GM18526 (cell line): Measurements from ENCODE around the gene THADA.

Source experiments
- POLR2A ChIP-seq: IDR thresholded peaks from 3 replicates; pipeline ENCODE4 v1.6.1; 2011; ENCODE audit not compliant: insufficient read length; ENCODE audit errors: extremely low read depth

Gene THADA

DNA sequence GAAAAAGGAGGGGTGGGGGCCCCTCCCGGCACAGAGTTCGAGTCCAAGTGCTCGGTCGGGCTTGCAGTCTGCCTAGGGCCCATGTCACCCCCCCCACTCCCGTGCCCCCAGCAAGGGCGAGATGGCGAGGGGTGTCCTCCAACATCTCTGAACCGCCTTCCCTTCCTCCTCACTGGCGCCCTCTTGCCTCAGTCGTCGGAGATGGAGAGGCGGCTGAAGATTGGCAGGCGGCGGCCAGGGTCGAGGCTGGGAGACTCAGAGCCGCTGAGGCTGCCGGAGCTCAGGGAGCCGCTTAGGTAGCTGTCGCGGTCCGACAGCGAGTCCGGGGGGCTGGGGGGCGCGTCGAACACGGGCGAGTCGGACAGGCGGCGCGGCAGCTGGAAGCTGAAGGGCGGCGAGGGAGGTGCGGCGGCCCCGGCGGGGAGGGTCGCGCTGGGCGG is 371.7 kb downstream of the THADA start:
- TF ChIP-seq POLR2A, result peak; percentile 45

DNA sequence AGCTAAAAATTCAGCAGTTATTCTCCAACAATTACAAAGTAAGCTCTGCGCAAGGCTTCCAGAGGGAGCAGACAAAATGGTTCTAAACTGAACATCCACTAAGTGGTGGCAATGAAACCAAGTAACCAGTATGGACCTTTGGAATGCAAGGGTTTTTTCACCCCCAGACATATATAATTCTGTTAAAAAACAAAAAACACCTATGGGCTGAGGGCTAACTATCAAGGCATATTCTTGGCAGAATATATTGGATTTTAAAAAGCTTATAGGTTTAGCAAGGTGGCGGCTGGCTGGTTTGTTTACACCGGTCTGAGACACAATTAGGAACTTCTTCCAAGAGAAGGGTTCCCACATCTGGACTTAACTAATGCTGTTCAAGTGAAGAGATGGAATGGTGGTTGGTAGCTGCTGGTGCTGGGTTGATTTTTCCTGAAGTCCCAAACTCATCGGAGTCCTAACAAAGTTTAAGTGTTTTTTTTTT is 372.3 kb downstream of the THADA start:
- TF ChIP-seq POLR2A, result no peak

DNA sequence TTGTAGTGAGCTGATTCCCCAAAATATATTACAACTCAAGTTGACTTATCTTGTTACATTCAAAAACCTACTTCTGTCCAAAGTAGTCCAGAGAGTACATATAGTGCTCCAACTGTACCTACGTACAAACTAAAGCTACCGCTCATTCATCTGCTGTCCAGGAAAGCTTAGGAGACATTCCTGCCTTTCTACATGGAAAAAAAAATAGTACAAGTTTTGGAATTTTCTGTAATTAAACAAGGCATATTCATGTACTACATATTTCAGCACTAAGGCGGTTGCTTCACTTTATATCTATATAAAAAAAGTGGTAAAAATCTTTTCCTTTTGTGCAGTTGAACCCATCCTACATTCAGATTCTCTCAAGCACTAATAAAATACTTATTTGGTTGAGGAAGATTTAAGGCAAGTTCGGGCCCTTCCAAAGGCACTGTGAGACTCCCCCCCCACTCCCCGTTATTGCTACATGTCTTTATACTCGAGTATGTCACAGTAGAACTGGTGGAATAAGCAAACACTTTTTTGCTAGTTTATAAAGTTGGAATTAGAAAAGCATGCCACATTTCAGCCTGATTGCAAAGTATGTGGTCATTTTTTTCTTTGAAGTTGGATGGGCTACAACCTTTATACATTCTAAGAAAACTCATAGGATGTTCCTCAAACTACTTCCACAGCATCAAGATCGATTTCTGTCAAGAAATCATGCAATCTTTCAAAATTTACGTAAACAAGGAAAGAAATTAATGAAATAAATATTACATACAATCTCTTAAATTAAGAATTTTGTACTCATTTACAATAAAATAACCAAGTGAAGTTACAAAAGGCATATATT is 373.1 kb downstream of the THADA start:
- TF ChIP-seq POLR2A, result peak; percentile 4

DNA sequence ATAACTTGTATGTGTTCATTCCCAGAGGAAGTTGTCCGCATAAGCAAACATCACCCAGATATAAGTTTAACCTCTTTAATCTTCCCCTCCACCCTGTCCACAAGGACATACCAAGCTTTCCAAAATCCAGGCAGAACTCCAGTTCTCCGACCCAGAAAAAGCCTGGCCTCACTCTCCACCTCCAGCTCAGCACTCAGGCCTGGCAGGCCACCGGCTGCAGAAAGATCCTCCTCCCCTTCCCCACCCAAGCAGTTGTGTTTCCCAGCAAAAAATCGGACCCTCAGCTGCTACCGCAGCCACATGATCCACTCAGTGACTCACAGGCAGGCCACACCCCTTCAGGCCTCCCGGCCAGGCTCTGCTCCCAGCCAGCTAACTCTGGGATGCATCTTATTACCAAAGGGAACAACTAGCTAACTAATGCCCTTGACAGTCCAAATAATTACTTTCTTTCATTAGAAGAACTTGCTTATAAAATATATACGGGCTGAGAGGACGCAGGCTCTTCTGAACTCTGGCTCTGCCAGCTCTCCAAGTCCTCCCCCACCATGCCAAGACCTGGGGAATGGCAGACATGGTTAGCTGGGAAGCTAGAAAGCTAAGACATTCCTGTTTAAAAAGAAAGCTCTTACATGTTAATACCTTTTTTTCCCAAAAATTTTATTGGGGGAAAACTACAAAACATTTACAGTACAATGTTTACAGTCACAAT is 373.9 kb downstream of the THADA start:
- TF ChIP-seq POLR2A, result peak; percentile 40

DNA sequence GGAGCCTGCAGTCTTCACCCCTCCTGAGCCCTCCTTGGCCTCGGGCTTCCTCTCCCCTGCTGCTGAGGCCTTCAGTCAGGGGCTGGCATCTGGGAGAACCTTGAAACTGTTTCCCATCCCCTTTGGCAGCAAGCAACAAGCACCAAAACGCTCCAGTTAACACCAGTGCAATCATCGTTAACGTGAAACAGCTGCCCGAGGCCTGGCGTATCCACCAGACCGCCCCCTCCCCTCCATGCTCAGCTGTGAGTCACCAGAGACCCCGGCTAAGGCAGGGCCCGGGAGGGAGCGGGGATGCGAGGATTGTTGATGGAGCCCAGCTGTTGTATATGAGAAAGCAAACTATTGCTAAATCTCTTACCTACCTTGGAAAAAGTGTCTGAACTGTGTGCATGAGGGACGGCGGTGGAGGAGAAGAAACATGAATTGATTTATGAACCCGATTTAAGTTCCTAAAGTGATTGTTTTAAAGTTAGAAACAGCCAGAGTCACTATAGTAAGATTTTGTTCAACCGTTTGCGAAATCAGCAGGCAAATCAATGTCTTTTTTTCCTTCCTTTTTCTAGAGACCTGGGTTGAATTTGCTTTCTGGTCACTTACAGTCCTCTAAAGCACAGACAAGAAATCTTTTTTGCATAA is 374.6 kb downstream of the THADA start:
- TF ChIP-seq POLR2A, result peak; percentile 13

DNA sequence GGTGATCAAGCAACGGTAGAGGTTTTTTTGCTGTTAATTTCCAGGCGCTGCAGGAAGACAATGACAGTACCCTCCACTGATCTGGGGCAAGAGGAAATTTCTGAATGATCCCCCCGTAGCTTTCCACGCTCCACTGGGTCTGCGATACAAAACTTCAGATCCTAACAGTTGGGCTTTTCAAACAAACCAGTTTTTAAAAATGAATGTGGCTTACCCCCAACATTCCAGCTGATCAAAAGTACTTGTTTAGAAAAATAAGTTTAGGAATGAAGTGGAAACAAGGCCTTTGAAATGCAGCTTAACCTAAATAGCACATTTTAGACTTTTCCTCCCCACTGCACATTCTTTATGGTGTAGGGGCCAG is 375.1 kb downstream of the THADA start:
- TF ChIP-seq POLR2A, result no peak

DNA sequence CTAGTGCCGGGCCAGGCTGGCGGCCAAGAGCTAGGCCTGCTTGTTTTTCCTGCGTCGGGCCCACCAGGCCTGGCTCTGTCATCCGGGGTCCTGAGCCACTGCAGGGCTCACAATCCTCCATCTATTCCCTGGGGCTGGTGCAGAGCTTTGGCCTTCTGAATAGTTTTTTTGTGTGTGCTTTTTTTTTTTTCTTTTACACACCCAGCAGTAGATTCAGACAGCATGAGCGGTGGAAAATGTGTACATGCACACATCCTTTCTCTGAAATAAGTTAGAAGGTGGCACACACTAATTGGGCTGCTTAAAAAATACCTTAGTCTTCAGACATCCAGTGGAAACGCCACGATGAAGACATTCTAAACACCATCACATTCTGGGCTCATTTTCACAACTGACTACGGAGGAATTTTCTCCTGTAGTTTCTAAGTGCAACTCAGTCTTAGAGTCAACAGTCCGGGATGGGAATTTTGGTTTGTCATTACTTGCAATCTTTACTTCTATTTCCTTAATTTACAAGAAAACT is 375.5 kb downstream of the THADA start:
- TF ChIP-seq POLR2A, result no peak

DNA sequence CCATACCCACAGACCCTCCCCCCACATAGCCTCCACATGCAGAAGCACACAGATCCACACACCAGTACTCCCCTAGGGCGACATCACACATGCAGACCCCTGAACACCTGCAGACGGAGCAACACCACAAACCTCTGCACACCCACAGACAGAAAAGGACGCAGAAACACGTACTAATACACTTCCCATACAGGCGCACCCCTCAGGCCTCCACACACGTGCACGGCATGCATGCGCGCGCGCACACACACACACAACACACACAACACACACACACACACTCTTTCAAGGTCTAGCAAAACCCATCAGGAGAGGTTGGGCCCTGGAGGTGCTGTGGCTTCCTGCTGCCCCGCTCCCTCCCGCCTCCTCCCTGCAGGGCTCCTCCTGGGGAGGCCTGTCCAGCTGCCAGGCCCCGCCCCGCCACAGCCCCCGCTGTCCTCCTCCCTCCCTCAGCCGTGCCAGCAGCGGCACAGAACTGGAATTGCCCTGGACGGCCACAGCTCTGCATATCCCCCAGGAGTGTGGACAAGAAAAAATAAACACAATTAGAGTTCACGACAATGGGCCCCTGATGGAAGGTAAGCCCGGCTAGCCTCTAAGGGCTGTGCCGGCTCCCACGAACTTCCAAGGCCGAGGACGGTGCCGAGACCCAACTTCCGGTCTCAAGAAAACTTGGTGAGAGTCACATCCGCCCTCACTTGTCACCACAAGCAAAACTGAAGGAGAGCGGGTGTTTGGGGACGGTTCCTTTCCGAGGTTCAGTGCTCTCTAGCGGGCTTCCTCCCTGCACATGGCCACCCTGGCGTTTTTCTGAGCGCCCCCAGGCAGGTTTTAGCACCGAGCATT is 376.2 kb downstream of the THADA start:
- peak; percentile 76 for TF ChIP-seq POLR2A

DNA sequence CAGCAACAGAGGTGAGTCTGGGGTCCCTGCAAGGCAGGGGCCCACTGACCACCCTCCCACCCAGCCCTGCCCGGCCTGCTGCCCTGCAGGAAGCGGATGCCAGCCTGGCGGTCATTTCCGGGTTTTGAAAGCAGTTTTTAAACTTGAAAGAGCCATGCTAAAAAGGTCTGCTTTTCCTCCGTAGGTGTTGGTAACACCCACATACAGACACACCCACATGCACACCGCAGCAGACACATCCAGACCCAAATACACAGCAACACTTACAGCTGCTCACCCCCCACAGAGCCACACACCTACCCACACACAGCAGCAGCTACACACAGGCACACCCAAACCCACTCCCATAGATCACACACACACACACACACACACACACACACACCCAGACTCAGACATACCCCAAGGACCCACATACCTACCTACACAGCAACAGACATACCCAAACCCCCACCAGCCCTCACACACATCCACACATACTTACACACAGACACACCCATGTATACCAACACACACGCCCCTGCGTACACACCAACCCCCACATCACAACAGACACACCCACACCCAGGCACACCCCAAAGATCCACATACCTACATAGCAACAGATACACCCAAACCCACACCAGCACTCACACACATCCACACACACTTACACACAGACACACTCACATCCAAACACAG is 377.0 kb downstream of the THADA start:
- peak; percentile 47 for TF ChIP-seq POLR2A

DNA sequence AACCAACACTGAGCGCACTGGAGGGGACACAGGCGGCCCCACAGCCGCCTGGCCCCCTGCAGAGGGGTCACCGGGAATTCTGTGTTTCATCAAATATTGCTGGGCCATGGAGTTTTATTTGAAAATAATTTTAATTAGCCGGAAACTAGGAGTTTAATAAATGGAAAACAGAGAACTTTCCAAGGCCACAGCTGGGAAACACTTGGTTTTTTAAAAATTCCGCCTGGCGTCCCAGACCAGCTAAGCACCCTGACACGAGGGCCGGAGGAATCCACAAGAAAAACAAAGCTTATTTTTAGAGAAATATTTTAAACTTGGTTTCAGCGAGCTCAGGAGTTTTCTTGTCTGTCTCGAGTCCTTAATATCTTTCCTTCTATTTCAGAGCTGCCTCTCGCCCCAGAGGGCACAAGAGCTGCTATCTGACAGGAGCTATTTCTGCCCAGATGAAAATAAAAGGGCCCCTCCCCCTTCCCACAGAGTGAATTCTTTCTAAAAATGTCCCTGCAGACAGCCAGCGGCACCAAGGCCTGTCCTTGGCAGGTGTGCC is 377.6 kb downstream of the THADA start:
- no peak for TF ChIP-seq POLR2A

DNA sequence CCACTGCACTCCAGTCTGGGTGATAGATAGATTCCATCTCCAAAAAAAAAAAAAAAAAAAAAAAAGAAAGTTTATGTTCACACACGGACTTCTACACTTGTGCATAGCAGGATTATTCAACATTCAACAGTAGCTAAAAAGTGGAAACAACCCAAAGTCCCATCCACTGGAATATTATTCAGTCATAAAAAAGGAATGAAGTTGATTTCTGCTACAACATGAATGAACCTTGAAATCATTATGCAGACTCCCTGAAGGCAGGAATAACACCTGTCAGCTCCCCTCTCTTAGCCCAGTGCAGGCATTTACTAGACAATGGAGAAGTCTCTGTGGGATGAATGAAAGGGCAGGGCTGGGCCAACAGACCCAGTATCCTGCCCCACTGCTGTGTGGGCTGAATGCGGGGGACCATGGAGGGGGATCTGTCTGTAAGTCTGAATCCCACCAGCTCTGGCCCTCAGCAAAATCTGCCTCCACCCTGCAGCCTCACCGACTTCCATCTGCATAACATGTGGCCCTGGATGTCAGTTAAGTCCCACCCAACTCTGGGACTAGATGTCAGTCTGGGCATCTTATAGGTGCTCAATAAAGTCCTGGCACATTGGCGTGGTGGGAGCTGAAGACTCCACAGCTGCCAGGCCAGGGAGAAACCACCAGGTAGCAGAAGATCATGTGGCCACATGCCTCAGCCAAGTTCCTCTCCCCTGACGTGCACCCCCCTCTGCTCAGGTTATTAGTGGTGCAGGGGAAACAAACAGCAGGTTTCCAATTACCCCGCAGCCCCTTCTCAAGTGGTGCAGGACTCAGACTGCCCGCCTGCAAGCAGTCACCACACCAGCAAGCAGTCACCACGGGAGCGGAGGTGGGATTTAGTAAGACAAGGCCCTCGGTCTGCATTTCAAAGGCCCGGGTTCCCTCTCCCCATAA is 378.3 kb downstream of the THADA start:
- TF ChIP-seq POLR2A, result no peak

DNA sequence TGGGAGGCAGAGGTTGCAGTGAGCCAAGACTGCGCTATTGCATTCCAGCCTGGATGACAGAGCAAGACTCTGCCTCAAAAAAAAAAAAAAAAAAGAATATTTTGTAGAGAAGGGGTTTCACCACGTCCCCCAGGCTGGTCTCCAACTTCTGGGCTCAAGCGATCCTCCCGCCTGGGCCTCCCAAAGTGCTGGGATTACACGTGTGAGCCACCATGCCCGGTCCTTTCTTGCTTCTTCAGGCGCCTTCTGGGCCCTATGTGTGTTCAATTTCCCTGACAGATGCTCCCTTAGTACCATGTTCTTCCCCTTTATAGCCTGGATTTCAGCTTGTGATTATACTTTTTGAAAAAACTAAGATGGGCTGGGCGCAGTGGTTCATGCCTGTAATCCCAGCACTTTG is 379.2 kb downstream of the THADA start:
- no peak for TF ChIP-seq POLR2A
